IPS-20b (cell line): ENCODE results near the gene NME7.
A peak's percentile ranks its signal among the peaks of the same experiment; 100 is the strongest.
"Not testable (repeated sequence)": the region's sequence is repeated elsewhere in the genome, so short reads cannot be mapped to it uniquely, and the experiment has no call there.

ENCODE experiments used
- H3K27ac ChIP-seq: one replicate; pipeline ENCODE4 v1.5.1; 2013; ENCODE audit warnings: low read length
- H3K27me3 ChIP-seq: 2 replicates; pipeline ENCODE4 v1.6.1; 2013; ENCODE audit warnings: mild to moderate bottlenecking, low read length, inconsistent platforms; ENCODE audit not compliant: insufficient read depth
- H3K36me3 ChIP-seq: 2 replicates; pipeline ENCODE4 v1.6.1; 2013; ENCODE audit warnings: low read depth, mild to moderate bottlenecking, inconsistent platforms, low read length, moderate library complexity; ENCODE audit not compliant: insufficient read depth
- H3K4me1 ChIP-seq: 2 replicates; pipeline ENCODE4 v1.6.1; 2013; ENCODE audit warnings: mild to moderate bottlenecking, control low read depth, inconsistent platforms, low read length, moderate library complexity; ENCODE audit not compliant: insufficient read depth
- H3K4me3 ChIP-seq: 2 replicates; pipeline ENCODE4 v1.5.1; 2013; ENCODE audit warnings: mild to moderate bottlenecking, low read length, inconsistent platforms
- H3K9ac ChIP-seq: 2 replicates; pipeline ENCODE4 v1.6.1; 2013; ENCODE audit warnings: low read depth, mild to moderate bottlenecking, inconsistent platforms, low read length, moderate library complexity
- H3K9me3 ChIP-seq: 2 replicates; pipeline ENCODE4 v1.6.1; 2013; ENCODE audit warnings: mild to moderate bottlenecking, low read depth, low read length, inconsistent platforms; ENCODE audit not compliant: insufficient read depth

NME7 gene, protein sequence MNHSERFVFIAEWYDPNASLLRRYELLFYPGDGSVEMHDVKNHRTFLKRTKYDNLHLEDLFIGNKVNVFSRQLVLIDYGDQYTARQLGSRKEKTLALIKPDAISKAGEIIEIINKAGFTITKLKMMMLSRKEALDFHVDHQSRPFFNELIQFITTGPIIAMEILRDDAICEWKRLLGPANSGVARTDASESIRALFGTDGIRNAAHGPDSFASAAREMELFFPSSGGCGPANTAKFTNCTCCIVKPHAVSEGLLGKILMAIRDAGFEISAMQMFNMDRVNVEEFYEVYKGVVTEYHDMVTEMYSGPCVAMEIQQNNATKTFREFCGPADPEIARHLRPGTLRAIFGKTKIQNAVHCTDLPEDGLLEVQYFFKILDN

DNA sequence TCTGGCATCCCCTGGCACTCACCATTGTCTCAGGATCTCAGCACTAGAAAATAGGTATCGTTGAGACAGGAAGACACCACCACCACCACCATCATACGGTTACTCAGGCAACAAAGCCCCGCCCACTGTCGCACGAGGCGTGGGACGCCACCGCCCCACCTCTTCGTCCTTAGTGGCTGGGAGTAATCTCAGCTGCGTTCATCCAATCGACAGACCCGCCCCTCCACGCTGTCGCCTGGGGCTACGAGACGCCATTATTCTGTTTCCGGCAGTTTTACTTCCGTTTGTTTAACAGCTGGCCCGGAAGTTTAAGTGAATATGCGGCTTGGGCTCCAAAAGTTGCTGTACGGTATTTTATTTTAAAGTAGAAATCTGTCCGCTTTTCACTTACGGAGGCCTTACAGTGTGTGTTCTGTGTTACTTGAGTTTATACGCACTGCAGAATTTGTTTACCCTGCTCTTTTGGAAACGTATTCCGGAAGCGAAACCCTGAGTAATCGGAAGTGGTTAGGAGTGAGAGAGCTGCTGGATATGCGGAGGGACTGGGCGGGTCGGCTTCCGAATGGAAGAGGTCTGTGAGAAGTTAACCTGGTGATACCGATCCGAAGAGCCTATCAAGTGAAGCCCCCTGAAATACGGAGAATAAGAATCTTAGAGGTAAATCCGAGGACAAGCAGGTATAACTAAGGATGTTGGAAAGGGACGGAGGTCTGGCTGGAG is at the start of gene NME7, which contains the start of gene BLZF1:
Gene NME7 (minus strand): TSS at position 112 of the 720 bp plus-strand sequence. CDS start 87 bp downstream, at position 25.
Gene BLZF1 (plus strand): TSS at position 510 of the 720 bp plus-strand sequence. CDS start 1,328 bp downstream, outside the sequence.
- Histone ChIP-seq H3K9me3 (no peaks in the 10 kb centered on the region), H3K4me3 (peak within 1 kb of the TSS; percentile 97), H3K27me3 (no peaks in the 10 kb centered on the region), H3K36me3 (peaks cover 31% of the 10 kb centered on the region; the same call in 1 of the 2 replicates), H3K4me1 (no peaks in the 10 kb centered on the region), H3K27ac (peak within 1 kb of the TSS; percentile 20), H3K9ac (peak within 1 kb of the TSS; percentile 83; the same call in 1 of the 2 replicates)

DNA sequence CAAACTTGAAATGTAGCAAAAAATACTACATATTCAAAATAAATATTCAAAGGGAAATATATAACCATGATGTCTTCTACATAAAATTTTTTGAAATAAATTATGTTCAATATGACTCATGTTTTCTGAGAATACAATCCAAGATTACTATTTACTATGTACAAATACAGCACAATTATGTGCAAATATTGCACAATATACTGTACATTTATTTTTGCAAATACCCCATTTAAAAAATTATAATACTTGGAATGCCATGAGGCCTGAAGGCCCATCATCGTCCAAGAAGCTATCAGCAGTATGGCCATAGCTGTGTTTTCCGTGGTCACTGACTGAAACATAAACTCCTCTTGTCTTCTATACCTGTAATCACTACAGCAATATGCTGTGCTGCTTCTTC is 47.4 kb upstream of the NME7 start:
- H3K4me3 ChIP-seq = no peak overlapping the region
- no peaks in the 10 kb centered on the region for H3K9me3 ChIP-seq
- no peak overlapping the region for H3K9ac ChIP-seq
- H3K27me3 ChIP-seq = no peaks in the 10 kb centered on the region
- no peaks in the 10 kb centered on the region for H3K36me3 ChIP-seq
- no peak overlapping the region for H3K27ac ChIP-seq
- H3K4me1 ChIP-seq = no peaks in the 10 kb centered on the region

DNA sequence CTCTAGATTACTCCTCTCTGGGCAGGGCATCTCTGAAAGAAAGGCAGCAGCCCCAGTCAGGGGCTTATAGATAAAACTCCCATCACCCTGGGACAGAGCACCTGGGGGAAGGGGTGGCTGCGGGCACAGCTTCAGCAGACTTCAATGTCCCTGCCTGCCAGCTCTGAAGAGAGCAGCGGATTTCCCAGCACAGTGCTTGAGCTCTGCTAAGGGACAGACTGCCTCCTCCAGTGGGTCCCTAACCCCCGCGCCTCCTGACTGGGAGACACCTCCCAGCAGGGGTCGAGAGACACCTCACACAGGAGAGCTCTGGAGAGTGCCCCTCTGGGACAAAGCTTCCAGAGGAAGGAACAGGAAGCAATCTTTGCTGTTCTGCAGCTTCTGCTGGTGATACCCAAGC is 40.7 kb upstream of the NME7 start:
- not testable (repeated sequence) for H3K36me3 ChIP-seq, H3K27ac ChIP-seq, H3K9me3 ChIP-seq, H3K27me3 ChIP-seq, H3K9ac ChIP-seq, H3K4me3 ChIP-seq, H3K4me1 ChIP-seq

DNA sequence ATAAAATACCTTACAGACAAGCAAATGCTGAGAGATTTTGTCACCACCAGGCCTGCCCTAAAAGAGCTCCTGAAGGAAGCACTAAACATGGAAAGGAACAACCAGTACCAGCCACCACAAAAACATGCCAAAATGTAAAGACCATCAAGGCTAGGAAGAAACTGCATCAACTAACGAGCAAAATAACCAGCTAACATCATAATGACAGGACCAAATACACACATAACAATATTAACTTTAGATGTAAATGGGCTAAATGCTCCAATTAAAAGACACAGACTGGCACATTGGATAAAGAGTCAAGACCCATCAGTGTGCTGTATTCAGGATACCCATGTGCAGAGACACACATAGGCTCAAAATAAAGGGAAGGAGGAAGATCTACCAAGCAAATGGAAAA is 35.0 kb upstream of the NME7 start:
- H3K9ac ChIP-seq, H3K4me1 ChIP-seq, H3K27ac ChIP-seq, H3K27me3 ChIP-seq, H3K36me3 ChIP-seq, H3K4me3 ChIP-seq: not testable (repeated sequence)
- H3K9me3 ChIP-seq = peaks cover 11% of the 10 kb centered on the region; the same call in 1 of the 2 replicates

DNA sequence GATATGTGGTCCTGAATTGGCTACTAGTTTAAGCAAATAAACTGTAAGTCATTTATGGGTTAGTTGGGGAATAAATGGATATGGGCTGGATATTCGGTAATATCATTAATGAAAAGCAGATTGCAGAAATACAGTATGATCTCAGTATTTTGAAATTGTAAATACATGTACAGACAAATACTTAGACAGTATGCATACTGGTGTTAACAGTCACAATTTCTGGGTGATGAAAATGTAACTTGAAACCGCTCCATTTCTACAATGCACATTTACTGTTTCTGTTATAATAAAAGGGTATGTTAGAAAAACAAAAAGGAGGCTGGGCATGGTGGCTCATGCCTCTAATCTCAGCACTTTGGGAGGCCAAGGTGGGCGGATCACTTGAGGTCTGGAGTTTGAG is 28.4 kb upstream of the NME7 start:
- Histone ChIP-seq H3K36me3 (peaks cover 7% of the 10 kb centered on the region; the same call in 1 of the 2 replicates), H3K4me3 (no peak overlapping the region), H3K9me3 (peaks cover 3% of the 10 kb centered on the region; the same call in 1 of the 2 replicates), H3K4me1 (peaks cover 5% of the 10 kb centered on the region; the same call in 1 of the 2 replicates), H3K9ac (no peak overlapping the region), H3K27ac (no peak overlapping the region), H3K27me3 (no peaks in the 10 kb centered on the region)

DNA sequence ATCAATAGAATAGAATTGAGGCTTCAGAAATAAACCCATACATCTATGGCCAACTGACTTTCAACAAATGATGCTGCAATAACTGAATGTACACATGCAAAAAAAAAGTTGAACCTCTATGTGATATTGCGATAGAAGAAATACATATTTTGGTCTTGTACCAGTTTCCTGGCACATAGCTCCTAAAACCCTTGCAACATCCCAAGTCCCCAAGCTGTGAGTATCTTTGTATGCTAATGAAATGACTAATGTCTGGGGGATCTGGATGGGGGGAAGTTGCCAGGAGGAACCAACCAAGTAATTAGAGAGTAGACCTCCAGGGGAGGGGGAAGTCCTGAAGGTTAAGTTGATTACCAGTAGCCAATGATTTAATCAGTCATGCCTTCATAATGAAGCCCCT is 24.8 kb upstream of the NME7 start:
- Histone ChIP-seq H3K27ac (no peak overlapping the region), H3K9ac (no peak overlapping the region), H3K4me1 (peaks cover 5% of the 10 kb centered on the region; the same call in 1 of the 2 replicates), H3K9me3 (no peaks in the 10 kb centered on the region), H3K36me3 (peaks cover 30% of the 10 kb centered on the region; the same call in 1 of the 2 replicates), H3K4me3 (no peak overlapping the region), H3K27me3 (no peaks in the 10 kb centered on the region)

DNA sequence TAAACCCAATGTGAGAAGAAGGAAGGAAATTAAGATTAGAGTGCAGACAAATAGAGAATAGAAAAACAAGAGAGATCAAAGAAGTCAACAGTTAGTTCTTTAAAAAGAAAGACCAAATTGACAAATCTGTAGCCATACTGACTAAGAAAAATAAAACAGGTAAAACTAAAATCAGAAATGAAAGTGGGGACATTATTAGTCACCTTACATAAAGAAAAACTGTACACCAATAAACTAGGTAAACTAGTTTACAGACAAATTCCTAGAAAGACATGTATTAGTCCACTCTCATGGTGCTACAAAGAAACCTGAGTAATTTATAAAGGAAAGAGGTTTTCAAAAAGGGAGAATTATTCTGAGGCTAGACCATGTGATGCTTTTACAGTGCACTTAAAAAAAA is 22.7 kb upstream of the NME7 start:
- Histone ChIP-seq H3K4me1 (peaks cover 5% of the 10 kb centered on the region; the same call in 1 of the 2 replicates), H3K9me3 (no peaks in the 10 kb centered on the region), H3K27me3 (no peaks in the 10 kb centered on the region), H3K4me3 (no peak overlapping the region), H3K9ac (no peak overlapping the region), H3K27ac (no peak overlapping the region), H3K36me3 (peaks cover 45% of the 10 kb centered on the region)

DNA sequence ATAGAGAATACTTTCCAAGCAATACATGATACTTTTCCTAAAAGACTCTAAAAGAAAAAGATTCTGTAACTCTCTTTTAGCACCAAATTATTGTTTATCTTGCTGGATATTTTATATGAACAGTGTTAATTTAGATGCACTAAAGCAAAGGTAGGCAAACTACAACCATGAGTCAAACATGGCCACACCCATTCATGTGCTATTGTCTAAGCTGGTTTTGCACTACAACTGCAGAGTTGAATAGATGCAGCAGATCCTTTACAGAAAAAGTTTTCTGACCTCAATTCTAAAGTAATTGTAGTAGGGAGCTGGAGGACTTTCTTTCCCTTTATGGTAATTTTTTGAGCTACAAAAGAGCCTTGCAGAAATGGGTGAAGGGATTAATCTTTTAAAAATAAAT is 19.8 kb upstream of the NME7 start:
- Histone ChIP-seq H3K9me3 (no peaks in the 10 kb centered on the region), H3K4me3 (no peak overlapping the region), H3K9ac (no peak overlapping the region), H3K27me3 (no peaks in the 10 kb centered on the region), H3K36me3 (peaks cover 55% of the 10 kb centered on the region), H3K27ac (no peak overlapping the region), H3K4me1 (peaks cover 4% of the 10 kb centered on the region; the same call in 1 of the 2 replicates)

DNA sequence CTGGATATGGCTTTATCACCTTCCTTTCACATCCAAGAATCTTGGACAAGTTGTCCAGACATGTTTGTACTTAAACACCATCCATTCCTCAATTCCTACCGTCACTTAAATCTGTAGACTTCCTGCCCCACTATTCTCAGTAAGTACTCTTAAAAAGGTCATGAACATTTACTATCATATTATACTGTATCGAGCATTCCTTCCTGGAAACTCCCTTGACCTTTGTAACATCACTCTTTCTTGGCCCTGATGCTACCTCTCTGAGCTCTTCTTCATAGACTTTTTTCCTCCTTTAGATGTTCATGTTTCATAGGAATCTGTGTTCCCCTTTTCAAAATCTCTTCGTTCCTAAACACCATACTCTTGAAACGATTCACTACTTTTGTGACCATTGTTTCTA is 15.9 kb upstream of the NME7 start:
- H3K36me3 ChIP-seq = peaks cover 65% of the 10 kb centered on the region

DNA sequence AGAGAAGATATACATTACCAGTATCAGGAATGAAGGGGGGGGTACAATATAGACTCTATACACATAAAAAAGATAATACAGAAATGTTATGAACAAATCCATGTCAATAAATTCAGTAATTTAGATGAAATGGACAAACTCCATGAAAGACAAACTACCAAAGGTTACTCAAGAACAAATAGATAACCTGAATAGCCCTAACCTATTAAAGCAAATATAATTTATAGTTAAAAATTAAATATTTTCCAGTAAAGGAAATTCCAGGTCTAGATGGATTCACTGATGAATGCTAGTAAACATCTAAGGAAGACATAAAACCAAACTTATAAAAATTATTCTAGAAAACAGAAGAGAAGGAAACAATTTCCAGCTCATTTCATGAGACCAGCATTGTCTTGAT is 13.6 kb upstream of the NME7 start:
- Histone ChIP-seq H3K9me3 (no peaks in the 10 kb centered on the region), H3K27me3 (no peaks in the 10 kb centered on the region), H3K4me1 (0 out of 2 replicates have a peak, but pooled peaks cover 3% of the 10 kb centered on the region), H3K9ac (no peak overlapping the region), H3K4me3 (no peak overlapping the region), H3K36me3 (peaks cover 70% of the 10 kb centered on the region), H3K27ac (no peak overlapping the region)

More for the DNA sequence above, 15.9 kb upstream of the NME7 start:
- no peak overlapping the region for H3K4me3 ChIP-seq
- no peaks in the 10 kb centered on the region for H3K9me3 ChIP-seq
- 0 out of 2 replicates have a peak, but pooled peaks cover 3% of the 10 kb centered on the region for H3K4me1 ChIP-seq
- H3K9ac ChIP-seq = no peak overlapping the region
- no peak overlapping the region for H3K27ac ChIP-seq
- H3K27me3 ChIP-seq = no peaks in the 10 kb centered on the region

DNA sequence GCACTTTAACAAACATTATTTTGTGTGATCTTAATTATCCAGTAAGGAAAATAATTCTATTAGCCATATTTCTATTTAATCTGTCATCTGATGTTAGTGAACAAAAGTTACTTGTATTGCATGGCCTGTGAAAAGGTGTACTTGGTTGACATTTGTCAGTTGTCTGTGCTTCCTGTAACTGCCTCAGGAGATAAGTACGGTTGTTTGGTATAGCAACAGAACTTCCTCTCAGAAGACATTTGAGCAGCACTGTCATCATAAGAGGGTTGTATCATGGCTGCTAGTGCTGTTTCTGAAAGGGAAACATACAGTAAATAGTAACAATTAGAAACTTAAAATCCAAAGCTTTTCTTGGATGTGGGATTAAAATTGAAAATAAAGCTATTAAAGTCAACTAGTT is 3.8 kb upstream of the NME7 start:
- no peaks in the 10 kb centered on the region for H3K9me3 ChIP-seq
- H3K27ac ChIP-seq = no peak overlapping the region
- no peak overlapping the region for H3K9ac ChIP-seq

More for the DNA sequence above, 3.8 kb upstream of the NME7 start:
- Histone ChIP-seq H3K27me3 (no peaks in the 10 kb centered on the region), H3K36me3 (peaks cover 39% of the 10 kb centered on the region; the same call in 1 of the 2 replicates), H3K4me1 (no peaks in the 10 kb centered on the region), H3K4me3 (no peak overlapping the region)
